A204.1 (cell line): ENCODE results near the gene MOB1B.

Experiments
- FAIRE-seq: peaks from 2 replicates; lab custom pipeline; 2012; peaks lifted over from hg19 to GRCh38; lab: Jason Lieb, UNC

Gene MOB1B

DNA sequence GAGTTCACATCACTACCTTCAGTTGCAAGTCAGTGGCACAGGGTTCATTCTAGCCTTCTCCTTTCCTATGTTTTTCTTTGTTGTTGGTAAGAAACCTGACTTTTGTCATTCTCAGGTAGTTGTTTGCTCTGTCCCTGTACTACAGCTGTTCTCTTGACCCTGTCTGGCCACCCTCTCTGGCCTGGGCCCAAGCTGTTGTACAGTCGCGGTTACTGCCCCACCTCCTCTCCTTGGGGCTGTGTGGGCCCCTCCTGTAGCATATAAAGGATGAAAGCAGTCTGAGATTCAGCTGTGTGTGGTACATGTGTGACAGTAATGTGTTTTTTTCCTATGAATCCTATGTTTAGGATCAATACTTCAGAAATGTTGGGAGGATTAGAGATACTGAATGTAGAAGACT lies 12.5 kb downstream of the MOB1B start:
- no peak for FAIRE-seq

DNA sequence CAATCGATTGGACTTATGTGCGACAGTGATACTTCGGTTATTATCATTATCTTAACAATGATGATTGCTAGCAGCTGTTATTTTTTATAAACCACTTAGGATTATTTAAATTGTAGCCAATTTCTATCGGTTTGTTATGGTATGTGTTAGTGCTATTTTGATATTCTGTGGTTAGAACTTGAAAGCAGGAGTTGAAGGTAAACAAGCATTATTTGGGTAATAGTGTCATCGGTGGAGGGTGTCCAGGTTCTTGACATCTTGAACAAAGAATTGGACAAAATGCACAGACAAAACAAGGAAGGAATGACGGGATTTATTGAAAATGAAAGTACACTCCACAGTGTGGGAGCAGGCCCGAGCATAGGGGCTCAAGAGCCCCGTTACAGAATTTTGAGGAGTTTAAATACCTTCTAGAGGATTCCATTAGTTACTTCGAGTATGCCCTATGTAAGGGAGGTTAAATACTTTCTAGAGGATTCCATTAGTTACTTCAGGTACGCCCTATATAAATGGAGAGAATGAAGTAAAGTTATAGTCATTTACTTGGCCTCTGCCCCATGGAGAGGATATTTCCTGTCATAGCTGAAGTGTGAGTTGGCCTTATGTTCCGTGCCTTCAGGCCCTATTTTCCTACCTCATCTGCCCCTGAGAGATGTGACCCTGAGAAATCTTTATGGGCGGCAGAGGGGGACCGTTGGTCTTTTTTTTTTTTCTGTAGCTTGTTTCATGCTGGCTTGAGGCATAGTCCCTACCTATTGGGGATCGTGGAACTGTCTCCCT lies 13.1 kb downstream of the MOB1B start:
- FAIRE-seq: no peak

DNA sequence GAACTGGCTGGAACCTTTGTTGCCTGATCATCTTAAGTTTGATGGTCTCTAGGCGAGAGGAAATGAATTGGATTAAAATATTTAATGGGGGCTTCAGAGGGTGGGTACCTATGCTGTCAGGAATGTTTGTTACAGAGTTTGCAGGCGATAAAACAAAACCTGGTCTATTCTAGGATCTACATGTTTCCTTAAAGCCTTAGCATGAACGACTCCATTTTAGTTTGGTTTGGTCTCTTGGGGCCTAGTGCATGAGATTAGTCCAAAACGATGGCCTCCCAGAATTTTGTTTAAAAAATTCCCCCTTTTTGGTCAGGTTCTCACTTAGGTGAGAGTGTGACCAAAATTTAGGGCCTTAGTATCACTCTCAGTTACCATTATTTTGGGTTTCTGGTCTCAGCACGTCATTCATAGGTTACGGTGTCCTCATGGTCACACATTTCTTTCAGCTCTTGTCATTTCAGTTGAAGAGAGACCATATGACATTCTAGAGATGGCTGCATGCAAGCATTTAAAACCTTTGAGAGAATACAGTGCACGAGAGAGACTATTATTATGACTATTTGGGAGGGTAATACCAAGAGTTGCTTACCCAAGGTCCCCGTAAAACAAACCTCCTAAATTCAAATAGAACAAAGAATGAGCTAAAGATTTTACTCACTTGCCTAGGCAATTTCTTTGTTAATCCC lies 13.8 kb downstream of the MOB1B start:
- no peak for FAIRE-seq

DNA sequence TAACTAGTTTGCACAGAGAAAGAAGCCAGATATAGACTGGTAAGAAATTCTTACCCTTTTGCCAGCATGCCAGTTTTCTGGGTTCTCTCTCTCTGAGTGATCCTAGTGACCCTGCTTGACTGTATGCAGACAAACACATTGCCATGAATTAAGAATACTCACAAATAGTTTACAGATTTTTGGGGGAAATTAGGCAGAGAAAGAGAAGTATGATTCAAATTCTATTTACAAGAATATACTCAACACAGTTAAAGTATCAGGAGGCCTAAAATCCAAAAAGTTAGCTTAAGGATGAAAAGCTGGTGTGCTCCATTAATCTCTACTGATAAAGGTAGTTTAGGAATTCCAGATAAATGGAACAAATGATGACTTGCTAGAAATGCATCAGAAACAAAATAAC lies 18.4 kb downstream of the MOB1B start:
- no peak for FAIRE-seq

DNA sequence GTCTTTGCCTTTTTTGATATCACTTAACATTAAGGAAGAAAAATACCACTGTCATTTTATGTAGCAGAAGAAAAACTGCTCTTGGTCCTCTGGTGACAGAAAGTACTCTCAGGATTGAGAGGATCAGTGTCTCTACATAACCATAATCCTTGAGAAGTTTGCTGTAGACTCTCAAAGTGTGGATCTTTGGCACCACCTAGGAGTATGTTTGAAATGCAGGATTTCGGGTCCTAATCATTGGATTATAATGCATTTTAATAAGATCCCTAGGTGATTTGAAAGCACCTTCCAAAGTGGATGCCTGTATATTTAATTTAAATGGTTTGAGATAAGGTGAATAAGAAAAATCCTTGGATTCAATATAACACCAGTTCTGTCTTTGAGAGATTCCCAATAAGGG lies 23.2 kb downstream of the MOB1B start:
- no peak for FAIRE-seq

DNA sequence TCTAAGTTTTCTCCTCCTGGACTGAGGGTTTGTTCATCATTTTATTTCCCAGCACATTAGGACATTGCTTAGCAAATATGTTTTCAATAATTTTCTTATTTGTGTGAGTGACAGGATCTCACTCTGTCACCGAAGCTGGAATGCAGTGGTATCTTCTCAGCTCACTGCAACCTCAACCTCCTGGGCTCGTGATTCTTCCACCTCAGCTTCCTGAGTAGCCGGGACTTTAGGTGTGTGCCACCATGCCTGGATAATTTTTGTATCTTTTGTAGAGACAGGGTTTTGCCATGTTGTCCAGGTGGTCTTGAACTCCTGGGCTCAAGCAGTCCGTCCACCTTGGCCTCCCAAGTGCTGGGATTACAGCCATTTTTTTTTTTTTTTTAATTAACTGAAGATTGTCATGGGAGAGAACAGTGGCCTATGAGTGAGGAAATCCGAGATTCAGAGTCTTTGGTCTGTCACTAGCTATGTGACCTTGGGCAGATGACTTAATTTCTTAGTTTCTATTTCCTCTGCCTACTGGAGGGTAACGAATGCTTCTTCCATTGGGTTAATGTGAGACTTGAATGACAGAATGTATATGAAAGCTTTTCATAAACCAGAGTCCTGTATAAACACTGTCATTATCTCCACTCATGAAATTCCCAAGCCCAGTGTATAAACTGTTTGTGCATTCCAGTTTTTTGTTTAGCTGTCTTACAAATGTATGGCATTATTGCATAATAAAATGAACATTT lies 23.9 kb downstream of the MOB1B start:
- FAIRE-seq: no peak

DNA sequence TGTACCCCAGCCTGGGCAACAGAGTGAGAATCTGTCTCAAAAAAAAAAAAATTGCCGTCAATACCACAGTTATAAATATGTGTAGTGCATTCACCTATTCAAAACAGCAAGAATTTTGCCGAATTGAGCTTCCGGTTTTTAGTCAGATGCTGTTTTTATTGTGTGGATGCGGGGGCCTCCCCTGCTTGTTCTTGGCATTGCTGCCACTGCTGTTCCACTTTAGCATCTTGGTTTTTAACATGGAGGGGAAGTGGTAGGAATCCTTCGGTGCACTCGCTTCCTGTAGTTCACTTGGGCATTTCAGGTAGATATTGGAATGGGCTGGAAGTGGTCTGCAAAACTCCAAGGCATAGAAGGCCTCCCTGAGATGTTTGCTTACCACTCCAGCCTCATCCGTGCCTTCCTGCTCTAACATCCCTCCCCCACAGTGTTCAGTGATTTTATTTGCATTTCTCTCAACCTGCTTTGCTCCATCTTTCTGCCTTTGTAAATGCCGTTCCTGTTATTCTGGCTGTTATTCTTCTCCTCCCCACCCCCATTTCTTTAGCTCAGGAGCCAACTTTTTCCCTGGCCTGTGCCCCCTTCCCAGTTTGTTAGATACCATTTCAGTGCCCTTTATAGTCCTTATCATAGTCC lies 25.5 kb downstream of the MOB1B start:
- no peak for FAIRE-seq

DNA sequence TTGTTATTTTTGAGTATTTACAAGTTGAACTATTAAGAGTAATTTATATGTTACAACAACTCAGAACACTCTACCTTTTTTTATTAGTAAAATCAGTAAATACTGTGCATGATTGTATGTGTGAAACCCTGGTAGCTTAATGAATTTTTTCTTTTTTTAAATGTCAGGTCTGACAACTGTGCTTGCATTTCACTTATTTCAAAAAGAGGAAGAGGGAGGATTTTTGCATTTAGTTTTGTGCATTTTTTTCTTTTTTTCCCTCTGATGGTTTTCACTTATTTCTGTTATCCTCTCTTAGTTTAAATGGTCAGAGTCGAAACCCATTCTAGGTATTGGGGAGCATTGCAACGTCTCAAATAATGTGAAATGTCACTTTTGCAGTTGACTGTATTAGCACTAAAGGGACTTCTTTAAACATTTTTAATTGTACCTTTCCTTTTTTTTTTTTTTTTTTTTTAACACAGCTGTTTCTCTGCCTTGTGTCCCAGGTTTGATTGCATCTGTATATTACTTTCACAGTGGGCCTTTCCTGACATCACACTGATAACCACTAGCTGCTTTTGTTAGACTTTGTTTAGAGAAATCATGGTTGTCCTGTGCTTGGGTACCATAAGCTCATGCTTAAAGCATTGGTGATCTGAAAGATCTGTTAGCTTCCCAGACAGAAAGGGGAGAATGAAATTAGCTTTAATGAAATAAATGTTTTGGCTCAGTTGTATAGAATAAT lies 28.5 kb downstream of the MOB1B start:
- no peak for FAIRE-seq

DNA sequence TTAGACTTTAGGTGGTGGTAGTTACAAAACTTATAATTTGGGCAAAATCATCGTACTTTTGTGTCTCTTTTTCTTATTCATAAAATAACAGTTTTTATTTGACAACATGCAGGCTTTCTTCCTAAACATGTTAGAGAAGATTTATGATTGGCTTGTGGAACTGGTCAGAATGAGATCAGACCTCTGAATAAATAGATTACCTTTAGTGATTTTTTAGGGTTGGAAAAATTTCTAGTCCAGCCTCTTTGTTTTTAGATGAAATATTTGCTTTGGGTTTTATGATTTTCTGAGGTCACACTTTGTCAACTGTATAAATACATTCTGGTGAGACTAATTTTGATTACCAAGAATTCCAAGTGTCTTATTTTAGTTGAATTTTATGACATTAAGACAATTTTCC lies 29.2 kb downstream of the MOB1B start:
- FAIRE-seq: no peak

DNA sequence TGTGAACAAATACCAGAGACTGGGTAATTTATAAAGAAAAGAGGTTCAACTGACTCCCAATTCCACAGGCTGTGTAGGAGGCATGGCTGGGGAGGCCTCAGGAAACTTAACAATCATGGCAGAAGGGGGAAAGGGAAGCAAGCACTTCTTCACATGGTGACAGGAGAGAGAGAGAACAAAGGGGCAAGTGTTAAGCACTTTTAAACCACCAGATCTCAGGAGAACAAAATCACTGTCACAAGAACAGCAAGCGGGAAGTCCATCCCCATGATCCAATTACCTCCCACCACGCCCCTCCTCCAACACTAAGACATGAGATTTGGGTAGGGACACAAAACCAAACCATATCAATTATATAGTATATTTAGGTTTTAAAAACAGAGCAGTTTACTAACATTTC lies 30.8 kb downstream of the MOB1B start:
- FAIRE-seq: no peak

DNA sequence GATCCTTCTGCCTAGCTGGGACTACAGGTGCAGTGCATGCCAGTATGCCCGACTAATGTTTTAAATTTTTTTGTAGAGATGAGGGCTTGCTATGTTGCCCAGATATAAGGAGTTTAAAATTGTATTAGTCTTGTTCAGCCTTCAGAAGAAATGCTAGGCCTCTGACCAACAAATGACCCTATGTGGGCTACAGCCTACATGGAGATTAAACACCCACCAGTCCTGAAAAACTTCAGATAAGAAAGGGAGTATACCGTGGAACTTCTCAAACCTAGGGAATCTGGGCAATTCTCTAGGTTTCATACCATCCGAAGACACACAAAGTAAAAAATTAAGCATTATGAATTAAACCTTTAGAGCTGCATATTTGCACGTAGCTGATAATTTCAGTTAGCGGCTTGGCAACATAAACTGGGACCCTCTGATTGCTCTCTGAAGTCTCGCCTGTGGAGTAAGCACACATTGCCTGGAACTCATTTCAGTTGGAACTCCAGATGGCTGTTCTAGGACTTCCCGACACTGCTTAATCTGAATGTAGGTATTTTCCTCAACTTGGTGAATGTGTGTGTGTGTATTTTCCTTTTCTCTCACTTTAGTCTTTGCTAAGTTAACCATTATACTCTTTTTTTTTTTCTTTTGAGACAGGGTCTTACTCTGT lies 33.0 kb downstream of the MOB1B start:
- no peak for FAIRE-seq

DNA sequence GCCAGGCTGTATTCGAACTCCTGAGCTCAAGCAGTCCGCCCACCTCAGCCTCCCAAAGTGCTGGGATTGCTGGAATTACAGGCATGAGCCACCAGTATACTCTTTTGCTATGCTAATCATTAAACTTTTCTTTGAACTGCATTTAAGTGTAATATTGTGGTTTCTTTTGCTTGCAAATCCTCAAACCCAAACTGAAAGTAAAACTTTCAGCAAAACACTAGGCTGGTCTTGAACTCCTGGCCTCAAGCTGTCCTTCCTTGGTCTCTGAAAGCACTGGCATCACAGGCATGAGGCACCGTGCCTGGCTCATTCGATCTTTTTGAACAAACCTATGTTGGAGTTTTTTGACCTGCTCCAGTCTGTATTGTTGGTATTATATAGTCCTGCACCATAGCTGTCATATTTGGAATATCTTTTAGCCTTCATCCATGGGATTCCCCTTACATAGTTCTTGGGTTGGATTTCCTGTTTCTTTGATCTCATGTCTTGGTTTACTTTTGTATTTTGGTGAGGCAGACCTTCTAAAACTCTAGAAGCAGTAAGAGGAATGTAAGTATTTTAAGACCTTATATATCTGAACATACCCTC lies 34.1 kb downstream of the MOB1B start:
- FAIRE-seq: no peak

DNA sequence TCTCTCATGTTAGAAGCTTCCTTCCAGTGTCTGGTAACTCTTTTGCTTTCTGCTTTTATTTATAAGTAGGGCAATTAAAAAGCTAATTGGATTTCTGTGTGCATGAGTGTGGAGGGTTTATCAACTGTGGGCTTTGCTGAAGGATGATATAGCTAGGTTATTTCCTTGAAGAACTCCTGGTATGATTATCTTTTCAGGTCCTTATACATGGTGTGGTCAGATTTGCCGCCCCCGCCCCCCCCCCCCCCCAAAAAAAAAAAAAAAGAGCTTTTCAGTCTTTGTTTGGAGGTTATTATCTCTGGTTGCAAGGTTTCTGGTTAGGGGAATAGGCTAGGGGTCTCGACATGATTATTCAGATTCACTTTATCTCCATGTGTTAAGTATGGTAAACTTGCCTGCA lies 35.9 kb downstream of the MOB1B start:
- no peak for FAIRE-seq

DNA sequence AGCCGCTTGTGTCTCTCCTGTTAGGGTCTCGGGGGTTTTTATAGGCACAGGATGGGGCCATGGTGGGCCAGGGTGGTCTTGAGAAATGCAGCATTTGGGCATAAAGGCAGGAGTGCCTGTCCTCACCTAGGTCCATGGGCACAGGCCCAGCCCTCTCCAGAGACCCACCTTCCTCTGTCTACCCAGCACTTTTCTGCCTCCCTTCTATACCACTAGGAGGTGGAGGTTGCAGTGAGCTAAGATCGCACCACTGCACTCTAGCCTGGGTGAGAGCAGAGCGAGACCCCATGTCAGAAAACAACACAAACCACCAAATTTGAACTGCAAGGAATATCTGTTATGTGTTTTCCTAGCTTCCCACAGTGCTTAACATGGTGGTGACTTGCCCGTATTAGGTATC lies 38.0 kb downstream of the MOB1B start:
- FAIRE-seq: no peak

DNA sequence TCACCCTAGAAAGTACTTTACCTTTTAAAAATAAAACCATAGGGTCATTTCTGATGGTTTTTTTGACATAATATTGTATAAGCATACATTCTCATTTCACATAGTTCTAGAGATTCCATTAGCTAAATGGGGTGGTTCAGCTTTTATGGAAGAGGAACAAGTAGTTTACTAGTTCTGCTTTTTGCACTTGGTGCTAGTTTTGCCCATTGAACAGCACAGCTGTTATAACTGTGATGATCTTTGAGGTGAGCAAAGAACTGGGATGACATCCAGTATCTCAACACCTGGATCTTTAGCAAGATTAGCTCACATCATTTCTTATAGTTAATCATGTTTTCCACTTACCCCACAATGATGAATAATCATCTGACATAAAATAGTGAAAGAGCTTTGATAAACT lies 40.9 kb downstream of the MOB1B start:
- no peak for FAIRE-seq

DNA sequence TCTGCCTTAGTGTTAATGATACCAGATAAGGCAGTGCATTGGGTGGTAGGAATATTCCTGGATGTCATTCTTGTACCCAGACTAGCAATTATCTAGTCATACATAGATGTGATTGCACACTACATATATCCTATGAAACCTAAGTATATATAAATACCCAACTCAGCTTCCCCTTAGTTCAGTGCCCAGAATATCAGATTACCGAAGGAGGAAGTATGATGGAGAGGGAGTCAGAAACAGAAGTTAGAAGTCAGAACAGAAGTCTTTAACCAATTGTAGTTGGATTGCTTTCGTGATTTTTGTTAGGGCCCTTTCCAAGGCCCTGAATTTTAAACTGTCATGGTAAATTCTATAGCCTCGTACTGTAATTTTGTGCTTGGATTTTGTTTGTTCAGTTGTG lies 42.9 kb downstream of the MOB1B start:
- no peak for FAIRE-seq

DNA sequence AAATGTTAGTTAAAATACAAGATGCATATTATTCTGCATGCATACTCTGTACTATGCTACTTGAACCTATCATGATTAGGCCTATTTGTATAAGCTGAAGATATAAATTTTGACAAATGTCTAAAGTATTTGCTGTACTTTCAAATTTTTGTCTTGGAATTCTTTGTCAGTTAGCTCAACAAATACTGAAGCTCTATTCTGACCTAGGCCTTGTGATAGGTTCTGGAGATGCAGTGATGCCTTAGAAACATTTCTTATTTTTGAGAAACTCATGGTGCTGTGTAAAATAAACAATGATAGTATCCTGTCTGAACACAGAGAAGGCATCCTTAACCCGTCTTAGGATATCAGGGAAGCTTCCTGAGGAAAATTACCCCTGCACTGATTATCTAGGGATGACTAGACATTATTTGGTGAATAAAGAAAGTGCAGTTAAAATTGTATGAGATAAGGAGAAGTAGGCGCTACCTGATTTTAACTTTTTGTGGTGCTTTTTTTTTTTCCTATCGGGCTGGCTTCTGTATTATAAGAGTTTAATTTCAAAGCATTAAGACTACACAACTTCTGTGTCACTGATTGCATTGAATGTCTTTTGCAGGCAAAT lies 43.4 kb downstream of the MOB1B start:
- no peak for FAIRE-seq

DNA sequence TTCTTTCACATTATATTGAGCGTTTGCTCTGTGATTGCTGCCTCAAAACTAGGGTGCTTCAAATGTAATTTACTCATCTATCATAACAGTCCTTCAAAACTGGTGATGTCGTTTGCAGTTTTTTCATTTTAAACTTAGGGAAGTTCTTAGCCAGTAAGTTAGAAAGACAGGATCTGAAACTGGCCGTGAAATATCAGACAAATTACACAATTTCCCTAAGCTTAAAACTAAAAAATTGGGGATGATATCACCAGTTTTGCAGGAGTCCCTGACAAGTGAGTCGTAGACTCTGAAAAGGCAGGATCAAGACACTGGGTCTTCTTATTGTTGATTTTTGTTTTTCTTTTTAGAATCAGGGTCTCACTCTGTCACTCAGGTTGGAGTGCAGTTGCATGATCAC lies 44.8 kb downstream of the MOB1B start:
- no peak for FAIRE-seq

DNA sequence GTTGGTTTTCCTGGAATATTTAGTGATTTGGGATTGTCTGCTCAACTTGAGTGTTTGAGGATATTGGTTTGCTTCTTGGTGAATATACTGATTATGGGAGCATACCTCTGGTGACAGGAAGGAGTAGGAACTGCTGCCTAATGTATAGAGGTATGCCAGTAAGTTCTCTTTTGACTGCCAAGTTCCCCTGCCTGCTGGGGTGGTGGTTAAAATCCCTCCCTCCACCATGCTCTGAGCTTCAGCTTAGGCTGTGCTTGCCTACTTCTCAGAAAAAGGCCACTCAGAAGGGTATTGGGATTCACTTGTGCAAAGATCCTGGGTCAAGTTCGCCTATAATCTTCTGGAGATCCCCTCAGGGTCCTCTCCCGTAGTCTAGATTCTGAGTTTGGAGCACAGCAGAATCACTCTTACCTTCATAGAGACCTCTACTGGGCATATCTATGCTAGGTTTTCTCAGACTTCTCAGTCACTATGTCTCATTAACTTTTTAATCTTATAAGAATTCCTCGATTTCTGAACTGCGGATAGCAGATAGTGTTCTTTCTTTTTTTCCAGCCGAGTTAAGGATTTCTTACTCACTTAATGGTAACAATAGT lies 46.6 kb downstream of the MOB1B start:
- no peak for FAIRE-seq

DNA sequence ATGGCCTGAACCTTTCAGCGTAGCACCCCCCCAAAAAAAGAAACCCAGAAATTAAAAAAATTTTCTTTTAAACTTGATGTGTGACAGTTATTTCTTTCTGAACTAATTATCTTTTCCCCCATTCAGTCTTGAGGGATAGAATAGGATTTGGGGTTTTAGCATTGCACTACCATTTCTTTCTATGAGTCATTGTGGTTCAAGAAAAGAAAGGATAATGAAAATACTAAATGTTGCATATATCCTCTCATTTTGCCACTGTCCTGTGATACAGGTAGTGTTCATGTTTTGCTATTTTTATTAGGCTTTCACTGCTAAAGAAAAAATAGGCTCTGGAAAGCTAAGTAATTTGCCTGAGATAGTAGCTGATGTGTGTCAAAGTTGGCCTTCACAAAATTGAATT lies 51.9 kb downstream of the MOB1B start:
- FAIRE-seq: no peak
